ENCODE measurements around the gene REEP3. TPM values are rescaled to one million over a fixed set of nuclear protein-coding genes. Genes with fewer than 3 reads are reported as not detected.

REEP3 gene
- total and polyA plus RNA-seq, 2 experiments from 2014 or later, result 43.1 to 73.6 TPM

DNA sequence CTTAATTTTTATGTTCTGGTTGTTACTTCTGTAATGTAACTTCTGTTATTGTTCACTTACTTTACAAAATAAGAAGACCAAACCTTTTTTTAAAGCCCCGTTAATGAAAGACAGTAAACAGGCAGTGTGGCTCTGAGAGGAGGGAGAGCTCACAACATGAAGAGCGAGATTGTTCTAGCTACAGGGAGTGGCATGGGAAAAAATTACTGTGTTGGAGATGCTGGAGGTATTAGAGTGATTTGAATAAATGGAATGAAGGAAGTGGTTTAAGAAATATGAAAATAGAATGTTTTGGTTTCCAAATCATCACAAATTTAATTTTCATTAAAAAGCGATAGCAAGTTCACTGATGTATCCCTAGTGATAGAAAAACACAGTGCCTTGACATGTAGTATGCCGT, 31.8 kb downstream of the REEP3 start:
- Histone ChIP-seq H2AFZ (no peak overlapping the region), H3K36me3 (replicated peaks; ENCODE audit: insufficient read depth, low read depth) (no peaks in the 10 kb centered on the region), H3K9me3 (ENCODE audit: low read depth) (no peaks in the 10 kb centered on the region), H3K27me3 (no peaks in the 10 kb centered on the region), H3K79me2 (peaks cover 73% of the 10 kb centered on the region), H4K20me1 (ENCODE audit: insufficient read depth, poor library complexity, severe bottlenecking) (no peaks in the 10 kb centered on the region), H3K27ac (no peak overlapping the region), H3K4me1 (ENCODE audit: insufficient read depth) (no peaks in the 10 kb centered on the region), H3K4me3 (no peak overlapping the region), H3K9me2 (replicated peaks; ENCODE audit: insufficient read depth) (no peaks in the 10 kb centered on the region), H3K4me2 (no peak overlapping the region)
- TF ChIP-seq, protein P1, sequence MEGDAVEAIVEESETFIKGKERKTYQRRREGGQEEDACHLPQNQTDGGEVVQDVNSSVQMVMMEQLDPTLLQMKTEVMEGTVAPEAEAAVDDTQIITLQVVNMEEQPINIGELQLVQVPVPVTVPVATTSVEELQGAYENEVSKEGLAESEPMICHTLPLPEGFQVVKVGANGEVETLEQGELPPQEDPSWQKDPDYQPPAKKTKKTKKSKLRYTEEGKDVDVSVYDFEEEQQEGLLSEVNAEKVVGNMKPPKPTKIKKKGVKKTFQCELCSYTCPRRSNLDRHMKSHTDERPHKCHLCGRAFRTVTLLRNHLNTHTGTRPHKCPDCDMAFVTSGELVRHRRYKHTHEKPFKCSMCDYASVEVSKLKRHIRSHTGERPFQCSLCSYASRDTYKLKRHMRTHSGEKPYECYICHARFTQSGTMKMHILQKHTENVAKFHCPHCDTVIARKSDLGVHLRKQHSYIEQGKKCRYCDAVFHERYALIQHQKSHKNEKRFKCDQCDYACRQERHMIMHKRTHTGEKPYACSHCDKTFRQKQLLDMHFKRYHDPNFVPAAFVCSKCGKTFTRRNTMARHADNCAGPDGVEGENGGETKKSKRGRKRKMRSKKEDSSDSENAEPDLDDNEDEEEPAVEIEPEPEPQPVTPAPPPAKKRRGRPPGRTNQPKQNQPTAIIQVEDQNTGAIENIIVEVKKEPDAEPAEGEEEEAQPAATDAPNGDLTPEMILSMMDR (IDR thresholded peaks at IDR 0.05; ENCODE audit: poor library complexity), result no peak
- TF ChIP-seq EZH2phosphoT487 (IDR thresholded peaks at IDR 0.05; ENCODE audit: low read depth, severe bottlenecking, unreplicated experiment), result no peak
- no peak for TF ChIP-seq EZH2 (IDR thresholded peaks at IDR 0.05; ENCODE audit: borderline replicate concordance)
- DNase-seq (ENCODE audit: low spot score), result no peak
- 91% methylated on average over 4 of the region's 4 CpGs for WGBS (ENCODE audit: low lambda C conversion rate, missing lambda C conversion rate)

DNA sequence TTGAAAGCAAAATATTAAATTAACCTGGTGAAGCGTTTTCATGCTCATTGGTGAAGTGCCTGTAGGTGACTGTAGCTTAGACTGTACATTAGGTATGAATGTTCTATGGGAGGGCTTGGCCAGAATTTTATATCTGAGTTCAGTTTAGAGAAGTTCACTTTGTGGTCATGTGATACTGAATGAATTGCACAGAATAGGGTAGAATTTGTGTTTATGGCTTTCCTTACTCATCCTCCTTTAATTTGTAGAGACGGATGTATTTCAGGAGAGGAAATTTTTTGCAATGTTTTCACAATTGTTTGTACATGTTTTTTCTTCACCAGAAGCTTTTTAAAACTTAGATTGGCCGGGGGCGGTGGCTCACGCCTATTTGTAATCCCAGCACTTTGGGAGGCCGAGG, 32.3 kb downstream of the REEP3 start:
- Histone ChIP-seq H3K79me2 (peaks cover 75% of the 10 kb centered on the region), H3K27me3 (no peaks in the 10 kb centered on the region), H3K27ac (no peak overlapping the region), H3K36me3 (replicated peaks; ENCODE audit: insufficient read depth, low read depth) (no peaks in the 10 kb centered on the region), H3K9me2 (replicated peaks; ENCODE audit: insufficient read depth) (no peaks in the 10 kb centered on the region), H4K20me1 (ENCODE audit: insufficient read depth, poor library complexity, severe bottlenecking) (no peaks in the 10 kb centered on the region), H2AFZ (no peak overlapping the region), H3K9me3 (ENCODE audit: low read depth) (no peaks in the 10 kb centered on the region), H3K4me2 (no peak overlapping the region), H3K4me3 (no peak overlapping the region), H3K4me1 (ENCODE audit: insufficient read depth) (no peaks in the 10 kb centered on the region)
- TF ChIP-seq, protein P1 (IDR thresholded peaks at IDR 0.05; ENCODE audit: poor library complexity), result no peak
- TF ChIP-seq EZH2 (IDR thresholded peaks at IDR 0.05; ENCODE audit: borderline replicate concordance), result no peak
- TF ChIP-seq EZH2phosphoT487 (IDR thresholded peaks at IDR 0.05; ENCODE audit: low read depth, severe bottlenecking, unreplicated experiment), result no peak
- DNase-seq (ENCODE audit: low spot score), result no peak
- 96% methylated on average over 6 of the region's 6 CpGs for WGBS (ENCODE audit: low lambda C conversion rate, missing lambda C conversion rate)

DNA sequence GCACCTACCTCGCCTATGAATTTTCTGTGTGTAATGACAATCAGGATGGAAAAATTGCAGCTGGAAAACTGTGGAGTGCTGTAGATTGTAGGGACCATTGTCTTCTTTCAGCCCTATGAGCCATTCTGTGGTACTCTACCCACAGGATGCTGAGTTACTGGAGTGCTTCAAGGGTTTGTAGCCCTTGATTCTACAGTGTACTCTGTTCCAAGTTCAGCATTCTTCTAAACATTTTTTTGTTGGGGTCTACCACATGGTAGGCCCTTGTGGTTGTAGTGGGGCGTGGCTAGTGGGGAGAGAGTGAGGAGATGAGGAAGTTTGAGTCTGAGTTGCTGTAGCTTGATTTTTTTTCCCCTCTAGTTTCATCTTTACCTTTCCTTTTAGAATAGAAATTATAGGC, 33.5 kb downstream of the REEP3 start:
- peak overlapping the region; percentile 21 for H3K27ac ChIP-seq

More for the DNA sequence above, 33.5 kb downstream of the REEP3 start:
- no peak for TF ChIP-seq EZH2phosphoT487 (IDR thresholded peaks at IDR 0.05; ENCODE audit: low read depth, severe bottlenecking, unreplicated experiment)
- no peak for TF ChIP-seq EZH2 (IDR thresholded peaks at IDR 0.05; ENCODE audit: borderline replicate concordance)
- TF ChIP-seq, protein P1 (IDR thresholded peaks at IDR 0.05; ENCODE audit: poor library complexity), result no peak
- Histone ChIP-seq H3K4me3 (no peak overlapping the region), H3K9me3 (ENCODE audit: low read depth) (no peaks in the 10 kb centered on the region), H3K9me2 (replicated peaks; ENCODE audit: insufficient read depth) (no peaks in the 10 kb centered on the region), H3K4me2 (no peak overlapping the region), H3K79me2 (peaks cover 77% of the 10 kb centered on the region), H2AFZ (no peak overlapping the region), H3K4me1 (ENCODE audit: insufficient read depth) (no peaks in the 10 kb centered on the region), H3K36me3 (replicated peaks; ENCODE audit: insufficient read depth, low read depth) (no peaks in the 10 kb centered on the region), H3K27me3 (no peaks in the 10 kb centered on the region), H4K20me1 (ENCODE audit: insufficient read depth, poor library complexity, severe bottlenecking) (no peaks in the 10 kb centered on the region)
- no peak for DNase-seq (ENCODE audit: low spot score)
- WGBS (ENCODE audit: low lambda C conversion rate, missing lambda C conversion rate), result 93% methylated on average over 2 of the region's 2 CpGs
